CD14-positive monocyte (primary cell): ENCODE measurements around the gene RAB3IP. TPM values are rescaled to one million over a fixed set of nuclear protein-coding genes. Genes with fewer than 3 reads are reported as not detected.
"Not testable (repeated sequence)": the region's sequence is repeated elsewhere in the genome, so short reads cannot be mapped to it uniquely, and the experiment has no call there.

ENCODE experiments used
- DNase-seq, 3 donors: peaks; one replicate each; pipeline ENCODE4 v3.0.0-alpha.2; 2011 to 2022
- H2AFZ ChIP-seq: 2 replicates; pipeline ENCODE4 v1.6.0; 2012; ENCODE audit warnings: mild to moderate bottlenecking, low read depth, low read length, inconsistent platforms; ENCODE audit not compliant: insufficient read depth, poor library complexity, severe bottlenecking
- H3K27ac ChIP-seq, 2 donors: 1 replicate in 1 of 2; 2 replicates in 1 of 2; pipeline ENCODE4 v1.5.1; 2012 to 2013; ENCODE audit warnings: low read length in 2 of 2, control low read depth in 1 of 2, inconsistent platforms in 1 of 2, low read depth in 1 of 2, mild to moderate bottlenecking in 1 of 2
- H3K27me3 ChIP-seq, 2 donors: one replicate each; pipeline versions ENCODE4 v1.6.0 to v1.6.1; 2011 to 2013; ENCODE audit warnings: low read length in 2 of 2; ENCODE audit not compliant: control insufficient read depth in 2 of 2, insufficient read depth in 2 of 2
- H3K36me3 ChIP-seq, 2 donors: replicated peaks in 1 of 2; 1 replicate in 1 of 2; 2 replicates in 1 of 2; pipeline versions ENCODE4 v1.5.1 to v1.6.1; 2012 to 2013; ENCODE audit warnings: low read length in 2 of 2, control low read depth in 1 of 2, inconsistent platforms in 1 of 2, mild to moderate bottlenecking in 1 of 2; ENCODE audit not compliant: insufficient read depth in 2 of 2, control insufficient read depth in 1 of 2
- H3K4me1 ChIP-seq, 2 donors: 1 replicate in 1 of 2; 2 replicates in 1 of 2; pipeline versions ENCODE4 v1.5.1 to v1.6.1; 2012 to 2013; ENCODE audit warnings: low read length in 2 of 2, control low read depth in 1 of 2, inconsistent platforms in 1 of 2, mild to moderate bottlenecking in 1 of 2, moderate library complexity in 1 of 2; ENCODE audit not compliant: insufficient read depth in 2 of 2, control insufficient read depth in 1 of 2
- H3K4me2 ChIP-seq: replicated peaks from 2 replicates; pipeline ENCODE3; 2012; ENCODE audit warnings: low read length, moderate library complexity, mild to moderate bottlenecking; ENCODE audit not compliant: poor library complexity, severe bottlenecking; ENCODE audit errors: extremely low read depth
- H3K4me3 ChIP-seq, 3 experiments: fragments of 200-600 bp in 1 of 3; sonication (generic) in 1 of 3; replicated peaks in 1 of 3; 1 replicate in 2 of 3; 2 replicates in 1 of 3; pipeline ENCODE4 v1.5.1; 2011 to 2013; ENCODE audit warnings: low read length in 3 of 3, mild to moderate bottlenecking in 3 of 3, control low read depth in 2 of 3, low read depth in 2 of 3, inconsistent platforms in 1 of 3, moderate library complexity in 1 of 3
- H3K79me2 ChIP-seq: 2 replicates; pipeline ENCODE4 v1.6.0; 2012; ENCODE audit warnings: mild to moderate bottlenecking, control low read depth, inconsistent platforms, low read length, moderate library complexity; ENCODE audit not compliant: insufficient read depth
- H3K9ac ChIP-seq: 2 replicates; pipeline ENCODE4 v1.6.0; 2017; ENCODE audit warnings: low read length, mild to moderate bottlenecking; ENCODE audit not compliant: insufficient read depth, poor library complexity, severe bottlenecking
- H3K9me3 ChIP-seq, 2 donors: replicated peaks in 1 of 2; 1 replicate in 1 of 2; 2 replicates in 1 of 2; pipeline versions ENCODE4 v1.5.1 to v1.6.1; 2012 to 2013; ENCODE audit warnings: low read length in 2 of 2, control low read depth in 1 of 2; ENCODE audit not compliant: control insufficient read depth in 1 of 2, insufficient read depth in 1 of 2
- H4K20me1 ChIP-seq: 2 replicates; pipeline ENCODE4 v1.6.0; 2012; ENCODE audit warnings: mild to moderate bottlenecking, low read length, control low read depth, moderate library complexity; ENCODE audit not compliant: insufficient read depth
- H3K27ac Mint-ChIP-seq, 7 donors: one replicate each; pipeline ENCODE4 v1.8.0; 2020; ENCODE audit warnings: mild to moderate bottlenecking in 7 of 7, mixed read lengths in 7 of 7, moderate library complexity in 6 of 7, inconsistent platforms in 2 of 7
- H3K27me3 Mint-ChIP-seq, 3 donors: one replicate each; pipeline ENCODE4 v1.8.0; 2021 to 2022; ENCODE audit warnings: low read depth in 3 of 3, mild to moderate bottlenecking in 3 of 3, mixed read lengths in 3 of 3, moderate library complexity in 3 of 3, inconsistent platforms in 1 of 3
- H3K36me3 Mint-ChIP-seq, 2 donors: one replicate each; pipeline ENCODE4 v1.8.0; 2020; ENCODE audit warnings: mixed read lengths in 2 of 2, inconsistent platforms in 1 of 2, mild to moderate bottlenecking in 1 of 2
- H3K4me1 Mint-ChIP-seq: one replicate; pipeline ENCODE4 v1.8.0; 2020; ENCODE audit warnings: mild to moderate bottlenecking, mixed read lengths
- H3K4me3 Mint-ChIP-seq, 2 donors: one replicate each; pipeline ENCODE4 v1.8.0; 2020; ENCODE audit warnings: mild to moderate bottlenecking in 2 of 2, mixed read lengths in 2 of 2, moderate library complexity in 1 of 2
- H3K9me3 Mint-ChIP-seq, 7 donors: one replicate each; pipeline ENCODE4 v1.8.0; 2020 to 2022; ENCODE audit warnings: mixed read lengths in 7 of 7, mild to moderate bottlenecking in 6 of 7, moderate library complexity in 6 of 7, inconsistent platforms in 2 of 7
- CTCF ChIP-seq: fragments of 200-600 bp; IDR thresholded peaks from one replicate; pipeline ENCODE4 v1.8.0; 2022; ENCODE audit warnings: antibody characterized with exemption, mild to moderate bottlenecking
- WGBS: methylation state at CpG from one replicate; pipeline ENCODE4 v1.1.5; 2013; ENCODE audit warnings: missing lambda C conversion rate; ENCODE audit not compliant: insufficient coverage; 5-methylcytosine and 5-hydroxymethylcytosine counted together
- intact Hi-C, 2 donors: fragments of 100-400 bp; cut with micrococcal nuclease; formaldehyde crosslinking; loops; one replicate each; pipeline versions ENCODE4 v1.15.0 to v1.15.1; 2023
- polyA plus RNA-seq, 3 donors: library from polyadenylated mRNA; depleted of rRNA in 1 of 3; unstranded in 2 of 3; stranded (reverse) in 1 of 3; fragments of 300-500 nt in 2 of 3; fragments of >200 nt in 1 of 3; fragmentation: Illumina TruSeq in 2 of 3; gene quantifications; 1 replicate in 2 of 3; 2 replicates in 1 of 3; pipeline ENCODE4 v1.2.3, GENCODE V29; 2012 to 2021

Gene RAB3IP
- polyA plus RNA-seq, 3 donors, result 8.2 to 14.8 (median 9.4) TPM

- Histone ChIP-seq H3K36me3 (peaks cover 12 to 32% of the 10 kb centered on the region in 2 donors), H3K4me1 (no peaks in the 10 kb centered on the region), H3K4me2 (no peak overlapping the region), H3K9ac (no peak overlapping the region), H4K20me1 (no peaks in the 10 kb centered on the region), H3K4me3 (no peak overlapping the region), H3K27ac (no peak overlapping the region), H3K9me3 (peaks cover 4 to 7% of the 10 kb centered on the region in 2 donors), H3K27me3 (no peaks in the 10 kb centered on the region), H2AFZ (no peak overlapping the region), H3K79me2 (no peaks in the 10 kb centered on the region)
- Mint-ChIP-seq H3K9me3 (peaks cover 6 to 32% (median 20%) of the 10 kb centered on the region in 7 donors), H3K27ac (no peak overlapping the region), H3K27me3 (peaks cover 0 to 2% (median 0%) of the 10 kb centered on the region in 3 donors), H3K36me3 (peaks cover 32 to 45% of the 10 kb centered on the region in 2 donors), H3K4me1 (peaks cover 2% of the 10 kb centered on the region), H3K4me3 (no peak overlapping the region)
- no peak for DNase-seq
- WGBS, result no CpG with 5 or more reads among the region's 6 CpGs
- intact Hi-C loops, result no loop called here
- TF ChIP-seq CTCF, result no peak
Measured at GRCh38 chr12:69756088-69756755, 17.6 kb downstream of the RAB3IP start.

- Mint-ChIP-seq H3K27ac (no peak overlapping the region), H3K4me1 (peaks cover 2% of the 10 kb centered on the region), H3K27me3 (peaks cover 0 to 2% (median 0%) of the 10 kb centered on the region in 3 donors), H3K4me3 (no peak overlapping the region), H3K9me3 (peaks cover 13 to 36% (median 21%) of the 10 kb centered on the region in 7 donors), H3K36me3 (peaks cover 35 to 55% of the 10 kb centered on the region in 2 donors)
- Histone ChIP-seq H3K4me1 (no peaks in the 10 kb centered on the region), H3K79me2 (no peaks in the 10 kb centered on the region), H4K20me1 (no peaks in the 10 kb centered on the region), H3K9me3 (peaks cover 7 to 8% of the 10 kb centered on the region in 2 donors), H3K27me3 (no peaks in the 10 kb centered on the region), H3K36me3 (peaks cover 12 to 43% of the 10 kb centered on the region in 2 donors), H2AFZ (no peak overlapping the region), H3K27ac (no peak overlapping the region), H3K4me3 (no peak overlapping the region), H3K9ac (no peak overlapping the region), H3K4me2 (no peak overlapping the region)
- no peak for TF ChIP-seq CTCF
- DNase-seq, result no peak
- WGBS, result no CpG with 5 or more reads among the region's 2 CpGs
- intact Hi-C loops, result no loop called here
Measured at GRCh38 chr12:69758105-69758504, 19.4 kb downstream of the RAB3IP start.

GRCh38 chr12:69759581-69759980, 20.9 kb downstream of the RAB3IP start:
- H3K9ac ChIP-seq, H3K27me3 ChIP-seq, H3K79me2 ChIP-seq, H4K20me1 ChIP-seq, H2AFZ ChIP-seq, H3K27me3 Mint-ChIP-seq, H3K4me2 ChIP-seq, H3K27ac ChIP-seq, H3K4me3 ChIP-seq, H3K27ac Mint-ChIP-seq, intact Hi-C loops, DNase-seq, H3K4me3 Mint-ChIP-seq, H3K4me1 ChIP-seq, H3K9me3 ChIP-seq, H3K4me1 Mint-ChIP-seq: not testable (repeated sequence)
- WGBS, result 100% methylated on average over 1 of the region's 39 CpGs
- H3K9me3 Mint-ChIP-seq, result peaks cover 13 to 32% (median 20%) of the 10 kb centered on the region in 7 donors
- peaks cover 12 to 46% of the 10 kb centered on the region in 2 donors for H3K36me3 ChIP-seq
- peaks cover 35 to 60% of the 10 kb centered on the region in 2 donors for H3K36me3 Mint-ChIP-seq
